Trophoblast cell (in vitro differentiated cells and primary cell): ENCODE measurements around the gene SUCLG2.

Experiments
- DNase-seq, 2 donors: peaks; one replicate each; pipeline ENCODE4 v3.0.0-alpha.2; 2016
- H2AFZ ChIP-seq: 2 replicates; pipeline ENCODE4 v1.6.1; 2013; ENCODE audit warnings: low read length, moderate library complexity, mild to moderate bottlenecking; ENCODE audit not compliant: insufficient read depth, poor library complexity
- H2AK5ac ChIP-seq: 2 replicates; pipeline ENCODE4 v1.6.1; 2013; ENCODE audit warnings: mild to moderate bottlenecking, low read length
- H2BK120ac ChIP-seq: 2 replicates; pipeline ENCODE4 v1.6.1; 2013; ENCODE audit warnings: low read length, mild to moderate bottlenecking, moderate library complexity; ENCODE audit not compliant: insufficient read depth, poor library complexity
- H2BK12ac ChIP-seq: 2 replicates; pipeline ENCODE4 v1.6.1; 2013; ENCODE audit warnings: mild to moderate bottlenecking, low read length, moderate library complexity
- H2BK5ac ChIP-seq: 2 replicates; pipeline ENCODE4 v1.6.1; 2013; ENCODE audit warnings: low read length, low read depth, moderate library complexity, mild to moderate bottlenecking; ENCODE audit not compliant: poor library complexity
- H3K14ac ChIP-seq: 2 replicates; pipeline ENCODE4 v1.6.1; 2013; ENCODE audit warnings: mild to moderate bottlenecking, low read length
- H3K18ac ChIP-seq: 2 replicates; pipeline ENCODE4 v1.6.1; 2013; ENCODE audit warnings: mild to moderate bottlenecking, low read length
- H3K23ac ChIP-seq: 2 replicates; pipeline ENCODE4 v1.6.1; 2013; ENCODE audit warnings: low read length
- H3K27ac ChIP-seq: 2 replicates; pipeline ENCODE4 v1.5.1; 2013; ENCODE audit warnings: low read depth, mild to moderate bottlenecking, inconsistent platforms, low read length, moderate library complexity
- H3K27me3 ChIP-seq: 2 replicates; pipeline ENCODE4 v1.6.1; 2013; ENCODE audit warnings: inconsistent platforms, mild to moderate bottlenecking, low read length, moderate library complexity; ENCODE audit not compliant: insufficient read depth
- H3K36me3 ChIP-seq, 2 experiments: 1 replicate in 1 of 2; 2 replicates in 1 of 2; pipeline ENCODE4 v1.6.1; 2013; ENCODE audit warnings: low read length in 2 of 2, mild to moderate bottlenecking in 2 of 2, moderate library complexity in 1 of 2; ENCODE audit not compliant: insufficient read depth in 2 of 2, control insufficient read depth in 1 of 2
- H3K4ac ChIP-seq: 2 replicates; pipeline ENCODE4 v1.6.1; 2013; ENCODE audit warnings: low read depth, mild to moderate bottlenecking, low read length, moderate library complexity
- H3K4me1 ChIP-seq, 2 experiments: 1 replicate in 1 of 2; 2 replicates in 1 of 2; pipeline ENCODE4 v1.6.1; 2013; ENCODE audit warnings: low read length in 2 of 2, mild to moderate bottlenecking in 2 of 2, moderate library complexity in 1 of 2; ENCODE audit not compliant: insufficient read depth in 2 of 2, control insufficient read depth in 1 of 2
- H3K4me2 ChIP-seq: 2 replicates; pipeline ENCODE4 v1.6.1; 2013; ENCODE audit warnings: inconsistent platforms, mild to moderate bottlenecking, low read length, moderate library complexity
- H3K4me3 ChIP-seq: 2 replicates; pipeline ENCODE4 v1.5.1; 2013; ENCODE audit warnings: mild to moderate bottlenecking, low read depth, low read length, inconsistent platforms
- H3K79me1 ChIP-seq: one replicate; pipeline ENCODE4 v1.6.1; 2013; ENCODE audit warnings: low read length
- H3K79me2 ChIP-seq: 2 replicates; pipeline ENCODE4 v1.6.1; 2013; ENCODE audit warnings: low read length, mild to moderate bottlenecking; ENCODE audit not compliant: control insufficient read depth, insufficient read depth, poor library complexity
- H3K9ac ChIP-seq: 2 replicates; pipeline ENCODE4 v1.6.1; 2013; ENCODE audit warnings: mild to moderate bottlenecking, low read length
- H3K9me3 ChIP-seq: 2 replicates; pipeline ENCODE4 v1.6.1; 2013; ENCODE audit warnings: low read depth, mild to moderate bottlenecking, control low read depth, inconsistent platforms, low read length; ENCODE audit not compliant: insufficient read depth
- H4K12ac ChIP-seq: 2 replicates; pipeline ENCODE4 v1.6.1; 2013; ENCODE audit warnings: low read depth, mild to moderate bottlenecking, low read length, moderate library complexity
- H4K8ac ChIP-seq: 2 replicates; pipeline ENCODE4 v1.6.1; 2013; ENCODE audit warnings: low read depth, mild to moderate bottlenecking, low read length, moderate library complexity
- H4K91ac ChIP-seq: one replicate; pipeline ENCODE4 v1.6.1; 2013; ENCODE audit warnings: low read depth, mild to moderate bottlenecking, low read length, moderate library complexity
- WGBS: extraction: QIAGEN DNeasy Blood & Tissue Kit; methylation state at CpG from one replicate; pipeline ENCODE4 v1.1.7; 2013; ENCODE audit warnings: missing lambda C conversion rate; ENCODE audit not compliant: insufficient read length, insufficient coverage; ENCODE audit errors: extremely low coverage; 5-methylcytosine and 5-hydroxymethylcytosine counted together

Gene SUCLG2

GRCh38 chr3:67674055-67674454, 19.6 kb upstream of the SUCLG2 start:
- no CpG with 5 or more reads among the region's 4 CpGs for WGBS
- Histone ChIP-seq H3K18ac (no peak overlapping the region), H3K14ac (no peak overlapping the region), H2AFZ (no peak overlapping the region), H2BK12ac (no peak overlapping the region), H3K23ac (no peak overlapping the region), H2BK5ac (no peak overlapping the region), H2BK120ac (no peak overlapping the region), H4K12ac (no peak overlapping the region), H3K27ac (no peak overlapping the region), H3K36me3 (no peaks in the 10 kb centered on the region), H3K4ac (no peak overlapping the region), H4K91ac (no peak overlapping the region), H3K79me1 (no peaks in the 10 kb centered on the region), H3K9me3 (no peaks in the 10 kb centered on the region), H3K4me2 (no peak overlapping the region), H3K4me3 (no peak overlapping the region), H3K9ac (no peak overlapping the region), H3K79me2 (no peaks in the 10 kb centered on the region), H4K8ac (no peak overlapping the region), H3K4me1 (no peaks in the 10 kb centered on the region), H3K27me3 (no peaks in the 10 kb centered on the region), H2AK5ac (no peak overlapping the region)
- DNase-seq = no peak

GRCh38 chr3:67662733-67663132, 8.3 kb upstream of the SUCLG2 start:
- Histone ChIP-seq H2BK5ac (no peak overlapping the region), H3K18ac (no peak overlapping the region), H3K27ac (no peak overlapping the region), H3K79me1 (no peaks in the 10 kb centered on the region), H3K36me3 (no peaks in the 10 kb centered on the region), H3K9me3 (no peaks in the 10 kb centered on the region), H3K27me3 (no peaks in the 10 kb centered on the region), H4K8ac (no peak overlapping the region), H3K79me2 (no peaks in the 10 kb centered on the region), H2AFZ (no peak overlapping the region), H3K4me2 (no peak overlapping the region), H3K4me3 (no peak overlapping the region), H3K4me1 (no peaks in the 10 kb centered on the region), H3K4ac (no peak overlapping the region), H3K9ac (no peak overlapping the region), H4K91ac (no peak overlapping the region), H3K14ac (no peak overlapping the region), H4K12ac (no peak overlapping the region), H2AK5ac (no peak overlapping the region), H2BK120ac (no peak overlapping the region), H3K23ac (no peak overlapping the region), H2BK12ac (no peak overlapping the region)
- no peak for DNase-seq
- no CpG with 5 or more reads among the region's 3 CpGs for WGBS

DNA sequence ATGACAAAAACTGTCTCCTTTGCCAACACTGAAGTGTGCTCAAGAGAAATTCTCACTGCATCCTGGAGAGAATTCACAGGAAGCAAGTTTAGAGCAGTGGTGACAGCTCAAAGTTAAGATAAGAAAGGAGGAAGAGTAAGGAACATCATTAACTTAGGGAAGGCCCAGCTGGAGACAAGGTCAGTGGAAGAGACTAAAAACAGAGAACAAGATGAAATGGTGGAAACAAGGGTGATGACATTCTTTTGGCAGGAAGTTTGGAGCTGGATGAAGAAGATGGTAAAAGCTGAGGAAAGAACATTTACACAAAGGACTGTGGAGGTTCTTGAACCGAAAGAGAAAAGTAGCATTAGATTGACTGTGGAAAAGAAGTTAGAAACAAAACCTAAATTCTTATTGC, 6.7 kb upstream of the SUCLG2 start:
- H2AK5ac ChIP-seq = no peak overlapping the region
- H3K23ac ChIP-seq = no peak overlapping the region
- H3K9me3 ChIP-seq = no peaks in the 10 kb centered on the region
- H2BK120ac ChIP-seq = no peak overlapping the region
- H3K4me3 ChIP-seq = no peak overlapping the region
- H3K14ac ChIP-seq = no peak overlapping the region
- H4K91ac ChIP-seq = no peak overlapping the region
- H2BK12ac ChIP-seq = no peak overlapping the region
- H3K18ac ChIP-seq = no peak overlapping the region
- no peak overlapping the region for H4K8ac ChIP-seq
- H3K4ac ChIP-seq = no peak overlapping the region
- no peak for DNase-seq
- H3K4me1 ChIP-seq = no peaks in the 10 kb centered on the region
- no peak overlapping the region for H2AFZ ChIP-seq
- H2BK5ac ChIP-seq = no peak overlapping the region
- no peaks in the 10 kb centered on the region for H3K79me2 ChIP-seq
- H3K36me3 ChIP-seq = no peaks in the 10 kb centered on the region
- no CpG with 5 or more reads among the region's 1 CpG for WGBS
- no peak overlapping the region for H4K12ac ChIP-seq
- H3K27me3 ChIP-seq = no peaks in the 10 kb centered on the region
- H3K27ac ChIP-seq = no peak overlapping the region
- no peak overlapping the region for H3K9ac ChIP-seq
- H3K79me1 ChIP-seq = no peaks in the 10 kb centered on the region
- H3K4me2 ChIP-seq = no peak overlapping the region

- Histone ChIP-seq H2BK5ac (no peak overlapping the region), H3K36me3 (no peaks in the 10 kb centered on the region), H4K8ac (no peak overlapping the region), H2BK120ac (no peak overlapping the region), H2AFZ (no peak overlapping the region), H3K23ac (no peak overlapping the region), H3K27ac (no peak overlapping the region), H3K9me3 (no peaks in the 10 kb centered on the region), H2AK5ac (no peak overlapping the region), H3K4ac (no peak overlapping the region), H3K27me3 (no peaks in the 10 kb centered on the region), H3K79me2 (peaks cover 9% of the 10 kb centered on the region), H3K4me1 (peaks cover 5 to 6% of the 10 kb centered on the region in 2 experiments), H3K4me2 (no peak overlapping the region), H2BK12ac (no peak overlapping the region), H3K18ac (no peak overlapping the region), H3K9ac (no peak overlapping the region), H4K12ac (no peak overlapping the region), H3K79me1 (peaks cover 12% of the 10 kb centered on the region), H3K14ac (no peak overlapping the region), H4K91ac (no peak overlapping the region), H3K4me3 (no peak overlapping the region)
- no peak for DNase-seq
- no CpG with 5 or more reads among the region's 5 CpGs for WGBS
These were observed 2.8 kb upstream of the SUCLG2 start for GRCh38 chr3:67657192-67657591.
